Esophagus muscularis mucosa (tissue), 3 donors: Measurements from ENCODE around the gene CHN1.

Source experiments
- CTCF ChIP-seq, 3 experiments: fragments of 200-600 bp in 2 of 3; fragments of 450-650 bp in 1 of 3; sonication (generic) in 2 of 3; IDR thresholded peaks; one replicate each; pipeline ENCODE4 v1.5.1; 2017 to 2019; ENCODE audit warnings: antibody characterized with exemption in 3 of 3, mild to moderate bottlenecking in 2 of 3, moderate library complexity in 1 of 3
- POLR2AphosphoS5 ChIP-seq, 2 donors: sonication (generic); formaldehyde crosslinking; IDR thresholded peaks; one replicate each; pipeline ENCODE4 v1.6.1; 2017; ENCODE audit warnings: antibody characterized with exemption in 2 of 2

GRCh38 chr2:174787487-174788205, 217.5 kb downstream of the CHN1 start:
- TF ChIP-seq CTCF (IDR thresholded peaks at IDR 0.05) (no peak), POLR2AphosphoS5 (IDR thresholded peaks at IDR 0.05) (no peak)
